ENCODE data around the gene RANBP10.
"Not testable (repeated sequence)": the region's sequence is repeated elsewhere in the genome, so short reads cannot be mapped to it uniquely, and the experiment has no call there.

The RANBP10 gene

DNA sequence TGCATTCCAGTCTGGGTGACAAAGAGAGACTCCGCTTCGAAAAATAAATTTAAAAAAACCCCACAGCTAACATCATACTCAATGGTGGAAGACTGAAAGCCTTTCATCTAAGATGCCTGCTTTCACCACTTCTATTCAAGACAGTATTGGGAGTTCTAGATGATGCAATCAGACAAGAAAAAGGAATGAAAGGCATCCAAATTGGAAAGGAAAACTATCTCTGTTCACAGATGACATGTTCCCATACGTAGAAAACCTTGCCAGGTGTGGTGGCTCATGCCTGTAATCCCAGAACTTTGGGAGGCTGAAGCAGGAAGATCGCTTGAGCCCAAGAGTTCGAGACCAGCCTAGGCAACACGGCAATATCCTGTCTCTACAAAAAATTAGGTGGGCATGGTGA, 31.1 kb downstream of the RANBP10 start:
- no peak for DNase-seq

DNA sequence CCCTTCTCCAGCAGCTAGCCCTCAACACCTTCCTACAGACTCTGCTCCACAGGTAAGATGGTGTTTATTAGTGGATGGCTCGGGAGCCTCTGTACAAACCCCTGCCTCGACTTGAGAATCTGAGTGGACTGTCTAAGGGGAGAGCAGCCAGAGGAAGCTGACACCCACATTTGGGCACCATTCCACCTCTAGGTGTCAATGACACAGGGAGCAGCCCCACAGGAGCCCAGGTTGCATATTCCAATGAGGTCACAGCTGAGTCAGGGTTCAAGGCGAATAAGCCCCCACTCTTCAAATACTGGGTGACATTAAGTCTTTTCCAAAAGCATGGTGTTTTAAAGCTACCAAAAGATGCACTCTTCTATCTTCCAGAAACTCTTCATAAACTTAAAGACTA, 31.9 kb downstream of the RANBP10 start:
- no peak for DNase-seq

DNA sequence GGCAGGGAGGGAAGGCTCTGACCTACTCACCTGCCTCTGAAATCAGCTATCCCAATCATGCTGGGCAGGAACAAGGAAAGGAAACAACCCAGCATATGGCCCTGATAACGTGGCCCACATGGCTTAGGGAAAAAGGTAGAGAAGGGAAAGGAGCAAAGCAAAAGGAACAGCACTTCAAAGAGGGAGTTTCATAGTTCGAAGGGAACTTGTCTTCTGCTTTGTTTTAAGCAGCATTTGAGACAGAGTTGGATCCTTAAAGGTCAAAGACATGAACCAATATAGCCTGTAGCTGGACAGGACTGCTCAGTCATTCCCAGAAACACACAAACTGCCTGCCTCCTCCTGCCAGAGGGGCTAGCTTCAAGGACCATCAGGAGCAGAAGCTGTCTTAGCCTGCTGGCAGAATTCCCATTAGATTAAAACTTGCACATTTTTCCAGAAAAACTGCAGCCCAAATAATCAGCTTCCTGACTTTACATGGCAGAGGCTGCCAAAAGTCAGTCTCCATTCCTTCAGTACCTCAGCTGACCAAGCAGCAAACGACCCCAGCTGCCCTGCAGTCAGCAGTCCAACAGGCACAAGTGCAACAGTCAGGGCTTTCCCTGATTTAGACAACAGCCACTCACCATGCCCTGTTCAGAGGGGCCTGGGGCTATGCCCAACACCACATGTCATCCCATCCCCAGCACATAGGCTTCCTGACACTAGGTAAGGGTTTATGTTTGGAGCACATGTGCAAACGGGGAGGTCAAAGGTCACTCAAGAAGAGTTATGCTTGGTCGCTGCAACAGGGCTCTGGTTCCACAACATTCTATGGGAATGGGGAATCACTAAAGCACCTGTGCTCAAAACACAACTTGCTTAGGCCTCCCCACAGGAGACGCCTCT, 32.5 kb downstream of the RANBP10 start:
- DNase-seq: no peak

DNA sequence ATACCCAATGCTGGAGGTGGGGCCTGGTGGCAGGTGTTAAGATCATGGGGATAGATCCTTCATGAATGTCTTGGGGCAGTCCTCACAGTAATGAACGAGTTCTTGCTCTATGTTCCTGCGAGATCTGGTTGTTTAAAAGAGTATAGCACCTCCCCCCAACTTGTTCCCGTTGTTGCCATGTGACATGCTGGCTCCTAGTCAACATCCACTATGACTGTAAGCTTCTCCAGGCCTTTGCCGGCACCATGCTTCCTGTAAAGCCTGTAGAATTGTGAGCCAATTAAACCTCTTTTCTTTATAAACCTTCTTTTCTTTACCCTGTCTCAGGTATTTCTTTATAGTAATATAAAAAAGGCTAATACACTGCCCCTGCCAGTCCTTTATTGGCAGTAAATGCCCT, 33.3 kb downstream of the RANBP10 start:
- no peak for DNase-seq

- no peak for DNase-seq
Observed at GRCh38 chr16:67770346-67770991, 35.9 kb downstream of the RANBP10 start.

DNA sequence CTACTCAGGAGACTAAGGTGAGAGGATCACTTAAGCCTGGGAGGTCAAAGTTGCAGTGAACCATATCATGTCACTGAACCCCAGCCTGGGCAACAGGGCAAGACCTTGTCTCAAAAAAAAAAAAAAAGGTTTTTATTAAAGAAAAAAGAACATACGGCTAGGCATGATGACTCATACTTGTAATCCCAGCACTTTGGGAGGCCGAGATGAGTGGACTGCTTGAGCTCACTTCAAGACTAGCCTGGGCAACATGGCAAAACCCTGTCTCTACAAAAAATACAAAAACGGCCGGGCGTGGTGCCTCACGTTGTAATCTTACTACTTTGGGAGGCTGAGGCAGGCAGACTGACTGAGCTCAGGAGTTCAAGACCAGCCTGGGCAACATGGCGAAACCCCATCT, 38.4 kb downstream of the RANBP10 start:
- no peak for DNase-seq

DNA sequence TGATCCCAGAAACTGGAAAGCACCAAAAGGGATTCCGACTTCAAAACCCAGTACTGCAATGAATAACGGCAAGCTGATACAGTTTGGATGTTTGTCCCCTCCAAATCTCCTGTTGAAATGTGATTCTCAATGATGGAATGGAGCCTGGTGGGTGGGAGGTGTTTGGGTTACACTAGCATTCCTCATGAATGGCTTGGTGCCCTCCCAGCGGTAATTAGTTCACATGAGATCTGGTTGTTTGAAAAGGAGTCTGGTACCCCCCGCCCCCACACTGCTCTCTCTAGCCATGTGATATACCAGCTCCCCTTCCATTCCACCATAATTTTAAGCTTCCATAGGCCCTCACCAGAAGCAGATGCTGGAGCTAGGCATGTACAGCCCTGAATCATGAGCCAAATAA, 40.1 kb downstream of the RANBP10 start:
- no peak for DNase-seq

DNA sequence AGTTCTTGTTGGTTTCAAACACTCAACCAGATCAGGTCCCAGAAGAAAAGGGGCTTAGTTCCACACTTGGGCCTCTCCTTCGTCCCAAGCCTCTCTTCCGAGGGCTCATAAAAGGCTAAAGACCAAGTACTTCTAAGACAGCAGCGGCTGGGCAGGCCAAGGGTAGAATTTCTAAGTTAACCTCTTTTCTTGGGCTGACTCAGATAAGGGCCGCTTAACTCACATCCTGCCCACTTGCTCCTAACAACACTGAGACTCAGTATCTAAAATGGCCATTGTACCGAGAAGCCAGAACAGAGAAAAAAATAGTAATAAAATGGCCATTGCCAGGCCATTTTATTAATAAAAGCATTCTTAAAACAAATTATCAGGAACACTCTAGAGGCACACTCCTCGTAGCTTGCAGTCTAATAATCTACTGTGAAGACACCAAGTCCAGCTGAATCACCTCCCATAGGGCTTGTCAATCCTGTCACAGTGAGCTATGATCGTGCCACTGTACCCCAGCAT, 42.1 kb downstream of the RANBP10 start:
- no peak for DNase-seq

DNA sequence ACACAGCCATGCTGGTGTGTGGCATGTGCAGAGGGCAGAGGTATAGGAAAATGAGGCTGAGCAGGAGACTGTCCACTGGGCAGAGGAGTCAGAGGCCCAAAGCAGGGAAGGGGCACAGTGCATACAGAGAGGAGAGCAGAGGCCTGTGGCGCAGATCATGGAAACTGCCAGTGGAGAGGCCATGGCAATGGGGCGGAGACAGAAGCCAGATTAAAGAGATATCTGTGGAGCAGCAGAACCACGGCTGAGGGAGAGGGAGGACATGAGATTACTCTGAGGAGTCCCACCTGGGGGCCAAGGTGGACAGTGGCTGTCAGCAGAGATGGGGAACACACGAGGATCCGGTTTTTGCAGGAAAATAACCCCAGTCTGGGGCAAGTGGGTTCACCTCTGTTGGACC, 43.3 kb downstream of the RANBP10 start:
- DNase-seq: no peak

GRCh38 chr16:67762385-67762784, 44.0 kb downstream of the RANBP10 start:
- DNase-seq: no peak

DNA sequence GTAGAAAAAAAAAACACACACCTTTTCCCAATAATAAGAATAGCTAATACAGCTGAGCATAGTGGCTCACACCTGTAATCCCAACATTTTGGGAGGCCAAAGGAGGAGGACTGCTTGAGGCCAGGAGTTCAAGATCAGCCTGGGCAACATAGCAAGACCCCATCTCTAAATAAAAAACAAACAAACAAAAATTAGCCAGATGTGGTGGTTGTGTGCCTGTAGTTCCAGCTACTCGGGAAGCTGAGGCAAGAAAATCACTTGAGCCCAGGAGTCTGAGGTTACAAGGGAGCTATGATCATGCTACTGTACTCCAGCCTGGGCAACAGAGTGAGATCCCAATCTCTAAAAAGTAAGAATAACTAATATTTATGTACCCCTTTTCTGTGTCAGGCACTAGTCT, 44.4 kb downstream of the RANBP10 start:
- no peak for DNase-seq

GRCh38 chr16:67760956-67761230, 45.5 kb downstream of the RANBP10 start:
- no peak for DNase-seq

DNA sequence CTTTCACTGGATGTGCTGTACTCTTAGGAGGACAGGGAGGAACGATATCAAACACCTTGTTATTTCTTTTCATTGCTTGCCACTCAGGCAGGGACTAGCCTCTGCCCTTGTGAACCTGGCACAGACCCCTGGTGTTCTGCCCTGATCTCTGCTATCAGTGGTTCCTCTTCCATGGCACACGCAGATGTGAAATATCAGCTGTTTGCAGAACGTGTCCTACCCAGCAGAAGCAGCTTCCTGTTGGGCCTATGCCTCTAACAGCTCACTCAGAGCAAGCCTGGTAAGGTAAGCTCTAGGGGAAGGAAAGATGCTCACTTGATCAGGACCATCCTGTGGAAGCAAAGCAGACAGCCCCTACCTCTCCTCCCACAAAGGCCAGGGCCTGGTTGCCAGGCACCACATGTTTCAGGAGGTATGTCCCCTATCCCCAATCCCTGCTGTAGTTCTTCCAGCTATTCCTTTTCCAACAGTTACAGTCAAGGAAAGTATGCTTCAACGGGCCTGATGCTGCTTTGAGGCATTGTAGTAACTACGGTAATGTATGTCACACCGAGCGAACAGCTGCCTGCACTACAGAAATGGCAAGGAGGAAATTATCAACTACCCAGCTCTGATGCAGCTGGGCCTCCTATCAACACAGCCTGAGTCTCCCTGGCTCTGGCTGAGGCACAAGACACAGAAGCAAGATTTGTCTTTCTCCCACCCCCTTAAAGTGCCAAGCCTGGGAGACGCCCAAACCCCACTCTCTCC, 46.0 kb downstream of the RANBP10 start:
- no peak for DNase-seq

DNA sequence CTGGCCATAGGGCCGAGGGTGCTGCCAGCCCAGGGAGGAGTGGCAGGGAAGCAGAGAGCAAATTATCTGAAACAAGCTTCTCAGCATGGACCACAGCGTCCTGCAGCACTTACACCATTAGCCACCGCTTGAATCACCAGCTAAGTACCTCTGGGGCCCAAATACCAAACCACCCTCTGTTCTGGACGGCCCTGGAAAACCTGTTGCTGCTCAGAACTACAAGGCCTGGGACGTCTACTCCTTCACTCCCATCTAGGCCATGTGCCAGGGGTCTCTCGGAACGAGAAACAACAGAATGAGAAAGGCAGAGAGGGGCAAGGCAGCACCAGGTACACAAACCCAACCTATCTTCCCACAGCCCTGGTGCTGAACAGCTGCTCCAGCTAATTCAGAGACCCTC, 47.4 kb downstream of the RANBP10 start:
- no peak for DNase-seq

- no peak for DNase-seq
Observed at GRCh38 chr16:67758006-67758405, 48.4 kb downstream of the RANBP10 start.

DNA sequence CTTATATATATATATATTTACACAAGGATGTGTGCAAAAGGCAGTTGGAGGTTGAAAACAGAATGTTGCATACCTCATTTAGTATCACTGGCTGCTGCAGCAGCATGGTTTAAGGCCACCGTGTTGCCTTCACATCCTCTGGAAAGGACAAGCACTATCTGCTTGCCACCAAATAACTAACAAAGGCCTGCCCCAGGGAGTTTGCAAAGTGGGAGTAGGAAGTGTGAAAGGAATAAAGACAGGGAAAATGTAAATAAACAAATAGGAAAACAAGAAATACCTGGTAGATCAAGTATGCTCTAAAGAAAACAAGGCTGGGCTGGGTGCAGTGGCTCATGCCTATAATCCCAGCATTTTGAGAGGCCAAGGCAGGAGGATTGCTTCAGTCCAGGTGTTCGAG, 53.7 kb downstream of the RANBP10 start:
- no peak for DNase-seq

- not testable (repeated sequence) for DNase-seq
Observed at GRCh38 chr16:67751331-67751730, 55.0 kb downstream of the RANBP10 start.

- DNase-seq: no peak
Observed at GRCh38 chr16:67750466-67750865, 55.9 kb downstream of the RANBP10 start.

DNA sequence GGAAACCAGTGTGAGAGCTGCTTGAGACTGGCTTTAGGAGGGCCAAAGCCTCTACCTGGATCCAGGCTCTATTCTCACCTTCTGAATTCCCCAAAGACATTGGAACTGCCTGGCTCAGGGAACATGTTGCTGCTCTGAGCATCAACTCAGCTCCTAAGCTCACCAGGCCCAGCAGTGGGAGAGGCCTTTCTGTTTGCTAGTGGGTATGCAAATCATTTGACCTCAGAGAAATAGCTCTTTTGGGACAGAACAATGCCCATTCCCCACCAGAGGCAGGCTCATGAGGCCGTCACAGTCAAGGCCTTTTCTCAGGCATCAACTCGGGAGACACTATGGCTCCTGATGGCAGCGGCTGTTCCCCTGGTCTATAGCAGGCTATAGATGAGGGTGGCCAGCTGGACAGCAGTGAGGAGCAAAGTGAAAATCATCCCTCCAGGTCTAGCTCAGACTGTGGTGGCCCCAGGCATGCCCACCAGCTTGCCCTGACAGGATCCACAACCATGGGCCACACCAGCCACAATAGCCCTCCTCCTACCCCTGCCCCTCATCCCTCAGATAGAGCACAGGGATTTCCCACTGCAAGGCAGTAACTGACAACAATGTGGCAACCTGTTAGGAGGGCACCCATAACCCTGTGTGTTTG, 56.8 kb downstream of the RANBP10 start:
- DNase-seq: no peak

DNA sequence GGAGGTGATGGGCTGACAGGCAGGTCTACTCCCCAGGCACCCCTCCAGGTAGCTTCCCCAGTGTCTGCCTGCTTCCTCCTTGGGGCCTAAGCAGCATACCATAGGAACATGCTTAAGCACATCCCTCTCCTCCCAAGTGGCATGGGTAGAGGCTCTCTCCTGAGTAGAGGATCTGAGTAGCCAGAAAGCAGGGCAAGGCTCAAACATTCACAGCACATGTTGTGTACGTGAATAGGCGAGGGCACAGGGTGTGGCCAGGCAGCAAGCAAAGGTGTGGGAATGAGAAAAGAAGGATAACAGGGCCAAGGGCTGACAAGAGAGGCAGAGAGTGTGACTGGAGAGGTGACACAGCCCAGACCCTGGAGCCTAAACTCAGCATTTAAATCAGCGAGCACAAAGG, 57.5 kb downstream of the RANBP10 start:
- DNase-seq: no peak

DNA sequence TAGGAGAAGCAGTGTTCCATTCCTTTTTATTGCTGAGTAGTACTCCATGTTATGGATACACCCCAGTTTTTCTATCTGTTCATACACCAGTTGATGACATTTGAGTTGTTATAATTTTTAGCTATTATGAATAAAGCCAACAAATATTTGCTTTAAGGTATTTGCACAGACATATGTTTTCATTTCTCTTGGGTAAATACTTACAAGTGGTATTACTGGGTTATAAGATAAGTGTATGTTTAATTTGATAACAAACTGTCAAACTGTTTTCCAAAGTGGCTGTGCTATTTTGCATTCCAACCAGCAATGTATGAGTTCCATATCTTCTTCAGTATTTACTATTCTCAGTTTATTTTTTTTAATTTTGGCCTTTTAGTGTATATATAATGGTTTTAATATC, 59.5 kb downstream of the RANBP10 start:
- no peak for DNase-seq

DNA sequence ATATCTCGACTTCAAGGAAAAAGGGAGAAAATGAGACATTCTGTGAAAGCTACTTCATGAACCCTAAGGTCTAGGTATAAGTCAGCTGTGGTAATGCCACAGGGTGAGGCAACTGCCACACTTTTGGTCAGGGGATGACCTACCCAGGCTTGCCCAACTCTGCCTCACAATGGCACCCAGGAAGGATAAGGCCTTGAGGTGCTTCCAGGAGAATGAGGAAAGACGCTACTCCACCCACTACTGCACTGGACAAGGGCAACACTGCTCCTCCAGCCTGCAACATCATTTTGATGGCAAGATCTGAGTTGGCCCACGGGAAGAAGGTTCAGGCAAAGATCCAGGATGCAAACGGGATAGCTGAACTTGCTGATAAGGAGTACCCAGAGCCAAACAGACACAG, 65.2 kb downstream of the RANBP10 start:
- no peak for DNase-seq

DNA sequence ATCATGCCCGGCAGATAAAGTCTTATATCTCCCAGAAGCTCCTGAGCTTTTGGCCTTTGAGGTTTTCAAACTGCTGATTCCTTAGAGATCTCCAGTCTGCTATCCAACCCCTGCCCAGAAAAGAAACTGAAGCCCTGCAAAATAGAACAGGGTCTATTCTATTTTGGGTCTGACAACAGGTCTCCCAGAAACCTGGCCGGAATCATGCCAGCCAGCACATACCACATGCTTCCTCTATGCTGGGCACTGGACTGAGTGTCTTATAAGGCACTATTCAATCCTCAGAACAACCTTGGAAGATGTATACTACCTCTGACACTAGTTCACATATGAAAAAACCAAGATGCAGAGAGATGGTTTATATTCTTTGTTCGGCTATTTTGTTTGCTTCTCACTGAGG, 66.0 kb downstream of the RANBP10 start:
- no peak for DNase-seq
